ENCODE measurements around the gene AXL.
A peak's percentile ranks its signal among the peaks of the same experiment; 100 is the strongest.
"Not testable (repeated sequence)": the region's sequence is repeated elsewhere in the genome, so short reads cannot be mapped to it uniquely, and the experiment has no call there.

Gene AXL

DNA sequence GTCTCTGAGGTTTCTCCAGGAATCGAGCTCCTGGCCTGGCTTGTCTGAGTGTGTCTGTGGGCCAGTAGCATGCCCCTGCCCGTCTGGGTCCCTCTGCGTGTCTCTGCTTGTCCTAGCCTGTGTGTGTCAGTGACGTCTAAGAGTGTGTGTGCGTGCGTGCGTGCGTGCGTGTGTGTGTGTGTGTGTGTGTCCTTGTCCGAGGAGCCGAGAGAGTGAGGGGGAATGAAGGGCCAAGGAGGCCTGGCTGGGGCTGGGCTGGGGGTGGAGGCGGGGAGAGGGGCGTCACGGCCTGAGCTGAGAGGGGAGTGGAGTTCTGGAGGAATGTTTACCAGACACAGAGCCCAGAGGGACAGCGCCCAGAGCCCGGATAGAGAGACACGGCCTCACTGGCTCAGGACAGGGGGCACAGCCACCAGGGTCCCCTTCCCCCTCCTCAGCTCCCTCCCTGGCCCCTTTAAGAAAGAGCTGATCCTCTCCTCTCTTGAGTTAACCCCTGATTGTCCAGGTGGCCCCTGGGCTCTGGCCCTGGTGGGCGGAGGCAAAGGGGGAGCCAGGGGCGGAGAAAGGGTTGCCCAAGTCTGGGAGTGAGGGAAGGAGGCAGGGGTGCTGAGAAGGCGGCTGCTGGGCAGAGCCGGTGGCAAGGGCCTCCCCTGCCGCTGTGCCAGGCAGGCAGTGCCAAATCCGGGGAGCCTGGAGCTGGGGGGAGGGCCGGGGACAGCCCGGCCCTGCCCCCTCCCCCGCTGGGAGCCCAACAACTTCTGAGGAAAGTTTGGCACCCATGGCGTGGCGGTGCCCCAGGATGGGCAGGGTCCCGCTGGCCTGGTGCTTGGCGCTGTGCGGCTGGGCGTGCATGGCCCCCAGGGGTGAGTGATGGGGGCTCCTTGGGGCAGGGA lies at the start of gene AXL:
TSS of gene AXL (plus strand) at position 609 of the 893 bp plus-strand sequence. CDS start at position 779, 170 bp downstream.
- H3K9me3 ChIP-seq (ENCODE audit: control insufficient read depth, insufficient read depth, low read length), result no peaks in the 10 kb centered on the region
- peaks cover 4% of the 10 kb centered on the region for H3K4me1 ChIP-seq (ENCODE audit: control insufficient read depth, insufficient read depth, low read length)
- peak within 1 kb of the TSS; percentile 50 for H3K9ac ChIP-seq (ENCODE audit: low read depth, low read length)
- no peaks in the 10 kb centered on the region for H3K27me3 ChIP-seq (ENCODE audit: control insufficient read depth, insufficient read depth, low read length)
- peak within 1 kb of the TSS; percentile 70 for H3K4me3 ChIP-seq (ENCODE audit: low read depth, low read length)
- peaks cover 12% of the 10 kb centered on the region for H3K36me3 ChIP-seq (ENCODE audit: control insufficient read depth, insufficient read depth, low read length)

- Histone ChIP-seq H3K4me1 (ENCODE audit: control insufficient read depth, insufficient read depth, low read length) (peaks cover 8% of the 10 kb centered on the region), H3K9ac (ENCODE audit: low read depth, low read length) (no peak overlapping the region)
Measured at GRCh38 chr19:41172297-41173164, 46.5 kb upstream of the AXL start.

GRCh38 chr19:41174297-41174928 lies 44.6 kb upstream of the AXL start:
- Histone ChIP-seq H3K36me3 (ENCODE audit: control insufficient read depth, insufficient read depth, low read length) (no peaks in the 10 kb centered on the region), H3K27me3 (ENCODE audit: control insufficient read depth, insufficient read depth, low read length) (no peaks in the 10 kb centered on the region), H3K9ac (ENCODE audit: low read depth, low read length) (no peak overlapping the region), H3K4me3 (ENCODE audit: low read depth, low read length) (no peak overlapping the region), H3K9me3 (ENCODE audit: control insufficient read depth, insufficient read depth, low read length) (no peaks in the 10 kb centered on the region), H3K4me1 (ENCODE audit: control insufficient read depth, insufficient read depth, low read length) (peaks cover 7% of the 10 kb centered on the region)

More at GRCh38 chr19:41172297-41173164, 46.5 kb upstream of the AXL start:
- H3K36me3 ChIP-seq (ENCODE audit: control insufficient read depth, insufficient read depth, low read length), result no peaks in the 10 kb centered on the region
- H3K4me3 ChIP-seq (ENCODE audit: low read depth, low read length), result no peak overlapping the region
- no peaks in the 10 kb centered on the region for H3K9me3 ChIP-seq (ENCODE audit: control insufficient read depth, insufficient read depth, low read length)
- H3K27me3 ChIP-seq (ENCODE audit: control insufficient read depth, insufficient read depth, low read length), result no peaks in the 10 kb centered on the region

- Histone ChIP-seq H3K4me1 (ENCODE audit: control insufficient read depth, insufficient read depth, low read length) (peaks cover 7% of the 10 kb centered on the region), H3K27me3 (ENCODE audit: control insufficient read depth, insufficient read depth, low read length) (no peaks in the 10 kb centered on the region), H3K9ac (ENCODE audit: low read depth, low read length) (no peak overlapping the region), H3K36me3 (ENCODE audit: control insufficient read depth, insufficient read depth, low read length) (no peaks in the 10 kb centered on the region), H3K9me3 (ENCODE audit: control insufficient read depth, insufficient read depth, low read length) (no peaks in the 10 kb centered on the region), H3K4me3 (ENCODE audit: low read depth, low read length) (peak overlapping the region; percentile 52)
Measured at GRCh38 chr19:41175801-41176777, 42.9 kb upstream of the AXL start.

GRCh38 chr19:41180173-41180572 lies 38.9 kb upstream of the AXL start:
- not testable (repeated sequence) for H3K27me3 ChIP-seq (ENCODE audit: control insufficient read depth, insufficient read depth, low read length); H3K36me3 ChIP-seq (ENCODE audit: control insufficient read depth, insufficient read depth, low read length); H3K9me3 ChIP-seq (ENCODE audit: control insufficient read depth, insufficient read depth, low read length); H3K4me1 ChIP-seq (ENCODE audit: control insufficient read depth, insufficient read depth, low read length); H3K4me3 ChIP-seq (ENCODE audit: low read depth, low read length); H3K9ac ChIP-seq (ENCODE audit: low read depth, low read length)

DNA sequence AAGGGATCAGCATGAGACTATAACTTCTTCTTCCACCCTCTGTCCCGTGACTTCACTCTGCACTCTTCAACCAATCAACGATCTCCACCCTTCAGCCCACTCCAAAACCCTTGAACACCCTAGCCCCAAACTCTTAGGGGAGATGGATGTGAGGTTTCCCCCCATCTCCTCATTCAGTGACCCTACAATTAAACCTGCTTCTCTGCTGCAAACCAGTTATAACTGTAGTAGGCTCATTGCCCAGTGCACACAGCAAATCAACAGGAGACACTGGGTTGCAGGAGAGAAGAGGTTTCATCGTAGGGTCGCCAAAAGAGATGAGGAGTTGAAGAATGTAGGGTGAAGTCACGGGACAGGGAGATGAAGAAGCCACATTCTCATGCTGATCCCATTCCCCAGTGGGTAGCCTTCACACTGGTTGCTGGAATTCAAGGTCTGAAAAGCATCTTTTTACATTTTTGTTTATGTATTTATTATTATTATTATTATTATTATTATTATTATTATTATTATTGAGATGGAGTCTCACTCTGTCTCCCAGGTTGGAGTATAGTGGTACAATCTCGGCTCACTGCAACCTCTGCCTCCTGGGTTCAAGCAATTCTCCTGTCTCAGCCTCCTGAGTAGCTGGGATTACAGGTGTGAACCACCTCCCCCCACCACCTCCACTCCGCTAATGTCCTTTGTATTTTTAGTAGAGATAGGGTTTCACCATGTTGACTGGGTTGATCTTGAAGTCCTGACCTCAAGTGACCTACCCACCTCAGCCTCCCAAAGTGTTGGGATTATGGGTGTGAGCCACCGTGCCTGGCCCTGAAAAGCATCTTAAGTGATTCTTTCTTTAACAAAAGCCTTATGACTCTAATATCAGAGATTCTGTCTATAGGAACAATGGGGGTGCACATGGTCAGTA lies 31.8 kb upstream of the AXL start:
- H3K36me3 ChIP-seq (ENCODE audit: control insufficient read depth, insufficient read depth, low read length), result no peaks in the 10 kb centered on the region
- H3K4me1 ChIP-seq (ENCODE audit: control insufficient read depth, insufficient read depth, low read length), result peaks cover 17% of the 10 kb centered on the region
- no peak overlapping the region for H3K9ac ChIP-seq (ENCODE audit: low read depth, low read length)
- no peak overlapping the region for H3K4me3 ChIP-seq (ENCODE audit: low read depth, low read length)
- no peaks in the 10 kb centered on the region for H3K9me3 ChIP-seq (ENCODE audit: control insufficient read depth, insufficient read depth, low read length)
- no peaks in the 10 kb centered on the region for H3K27me3 ChIP-seq (ENCODE audit: control insufficient read depth, insufficient read depth, low read length)

- no peaks in the 10 kb centered on the region for H3K27me3 ChIP-seq (ENCODE audit: control insufficient read depth, insufficient read depth, low read length)
- no peaks in the 10 kb centered on the region for H3K36me3 ChIP-seq (ENCODE audit: control insufficient read depth, insufficient read depth, low read length)
- H3K9me3 ChIP-seq (ENCODE audit: control insufficient read depth, insufficient read depth, low read length), result no peaks in the 10 kb centered on the region
- H3K4me1 ChIP-seq (ENCODE audit: control insufficient read depth, insufficient read depth, low read length), result peaks cover 17% of the 10 kb centered on the region
- no peak overlapping the region for H3K4me3 ChIP-seq (ENCODE audit: low read depth, low read length)
- H3K9ac ChIP-seq (ENCODE audit: low read depth, low read length), result no peak overlapping the region
Measured at GRCh38 chr19:41187884-41188279, 31.1 kb upstream of the AXL start.

GRCh38 chr19:41189425-41190065 lies 29.5 kb upstream of the AXL start:
- Histone ChIP-seq H3K9ac (ENCODE audit: low read depth, low read length) (no peak overlapping the region), H3K27me3 (ENCODE audit: control insufficient read depth, insufficient read depth, low read length) (no peaks in the 10 kb centered on the region), H3K9me3 (ENCODE audit: control insufficient read depth, insufficient read depth, low read length) (no peaks in the 10 kb centered on the region), H3K36me3 (ENCODE audit: control insufficient read depth, insufficient read depth, low read length) (peaks cover 3% of the 10 kb centered on the region), H3K4me3 (ENCODE audit: low read depth, low read length) (no peak overlapping the region), H3K4me1 (ENCODE audit: control insufficient read depth, insufficient read depth, low read length) (peaks cover 17% of the 10 kb centered on the region)

GRCh38 chr19:41192574-41193429 lies 26.2 kb upstream of the AXL start, which contains the start of gene CYP2S1:
TSS of gene CYP2S1 (plus strand) at chr19:41193219. CDS start at chr19:41193265, 46 bp downstream.
- H3K4me3 ChIP-seq (ENCODE audit: low read depth, low read length), result peak within 1 kb of the TSS; percentile 94
- peaks cover 31% of the 10 kb centered on the region for H3K36me3 ChIP-seq (ENCODE audit: control insufficient read depth, insufficient read depth, low read length)
- peak within 1 kb of the TSS; percentile 88 for H3K9ac ChIP-seq (ENCODE audit: low read depth, low read length)
- H3K4me1 ChIP-seq (ENCODE audit: control insufficient read depth, insufficient read depth, low read length), result peaks cover 22% of the 10 kb centered on the region
- no peaks in the 10 kb centered on the region for H3K9me3 ChIP-seq (ENCODE audit: control insufficient read depth, insufficient read depth, low read length)
- H3K27me3 ChIP-seq (ENCODE audit: control insufficient read depth, insufficient read depth, low read length), result no peaks in the 10 kb centered on the region

Measured in iPS-15b (cell line).